Measurements from ENCODE around the gene HEBP2. TPM values are rescaled to one million over a fixed set of nuclear protein-coding genes. Genes with fewer than 3 reads are reported as not detected.
"Not testable (repeated sequence)": the region's sequence is repeated elsewhere in the genome, so short reads cannot be mapped to it uniquely, and the experiment has no call there.

Gene HEBP2
- total RNA-seq, 1 experiment from 2014 or later = 73.1 TPM

- Histone ChIP-seq H3K4me3 (ENCODE audit: low read depth, low read length) (no peak overlapping the region), H3K27me3 (replicated peaks; ENCODE audit: control insufficient read depth, insufficient read depth, low read length) (no peaks in the 10 kb centered on the region), H3K4me1 (no peaks in the 10 kb centered on the region), H3K36me3 (ENCODE audit: control insufficient read depth, insufficient read depth, low read length) (no peaks in the 10 kb centered on the region), H3K9me3 (no peaks in the 10 kb centered on the region)
- H3K36me3 Mint-ChIP-seq (ENCODE audit: insufficient read depth, unreplicated experiment) = peaks cover 63% of the 10 kb centered on the region
- DNase-seq = no peak
- no TSS peak for BruUV-seq (replicated peaks)
- H3K4me3 Mint-ChIP-seq (ENCODE audit: unreplicated experiment) = no peak overlapping the region
- no peaks in the 10 kb centered on the region for H3K27me3 Mint-ChIP-seq (ENCODE audit: insufficient read depth, unreplicated experiment)
- ChIA-PET POLR2A (no interaction called here), CTCF (interaction anchor here (0.6 kb wide), 1 partner anchor 47 kb away, joined by 3 read pairs; no protein-coding TSS in a partner anchor)
- H3K4me1 Mint-ChIP-seq (ENCODE audit: low read depth, unreplicated experiment) = peaks cover 2% of the 10 kb centered on the region
- H3K27ac Mint-ChIP-seq (ENCODE audit: unreplicated experiment) = no peak overlapping the region
- no peaks in the 10 kb centered on the region for H3K9me3 Mint-ChIP-seq (ENCODE audit: unreplicated experiment)
- TF ChIP-seq CTCF (IDR thresholded peaks at IDR 0.05; ENCODE audit: insufficient read depth in 1 of 2, low read depth in 1 of 2, low read length in 1 of 2, severe bottlenecking in 1 of 2, unreplicated experiment in 1 of 2) = no peak
- intact Hi-C loops (cut with micrococcal nuclease; ENCODE audit: unreplicated experiment) = no loop called here
These were observed 20.2 kb downstream of the HEBP2 start for GRCh38 chr6:138424004-138424904.

- H3K36me3 ChIP-seq (ENCODE audit: control insufficient read depth, insufficient read depth, low read length); H3K27me3 ChIP-seq (replicated peaks; ENCODE audit: control insufficient read depth, insufficient read depth, low read length); BruUV-seq (replicated peaks); H3K9me3 ChIP-seq; H3K4me1 Mint-ChIP-seq (ENCODE audit: low read depth, unreplicated experiment); CTCF ChIA-PET; H3K9me3 Mint-ChIP-seq (ENCODE audit: unreplicated experiment); intact Hi-C loops (cut with micrococcal nuclease; ENCODE audit: unreplicated experiment); H3K27ac Mint-ChIP-seq (ENCODE audit: unreplicated experiment); H3K4me1 ChIP-seq; H3K4me3 ChIP-seq (ENCODE audit: low read depth, low read length); H3K4me3 Mint-ChIP-seq (ENCODE audit: unreplicated experiment); DNase-seq; H3K27me3 Mint-ChIP-seq (ENCODE audit: insufficient read depth, unreplicated experiment): not testable (repeated sequence)
- peaks cover 53% of the 10 kb centered on the region for H3K36me3 Mint-ChIP-seq (ENCODE audit: insufficient read depth, unreplicated experiment)
- POLR2A ChIA-PET = interaction anchor here (0.5 kb wide), 1 partner anchor 54 kb away, joined by 3 read pairs; no protein-coding TSS in a partner anchor
These were observed 21.2 kb downstream of the HEBP2 start for GRCh38 chr6:138425256-138425655.

- Mint-ChIP-seq H3K27ac (ENCODE audit: unreplicated experiment) (no peak overlapping the region), H3K9me3 (ENCODE audit: unreplicated experiment) (no peaks in the 10 kb centered on the region), H3K4me1 (ENCODE audit: low read depth, unreplicated experiment) (peaks cover 5% of the 10 kb centered on the region), H3K27me3 (ENCODE audit: insufficient read depth, unreplicated experiment) (no peaks in the 10 kb centered on the region), H3K36me3 (ENCODE audit: insufficient read depth, unreplicated experiment) (peaks cover 48% of the 10 kb centered on the region), H3K4me3 (ENCODE audit: unreplicated experiment) (no peak overlapping the region)
- no peak for DNase-seq
- Histone ChIP-seq H3K4me1 (no peaks in the 10 kb centered on the region), H3K4me3 (ENCODE audit: low read depth, low read length) (no peak overlapping the region), H3K27me3 (replicated peaks; ENCODE audit: control insufficient read depth, insufficient read depth, low read length) (no peaks in the 10 kb centered on the region), H3K9me3 (no peaks in the 10 kb centered on the region), H3K36me3 (ENCODE audit: control insufficient read depth, insufficient read depth, low read length) (no peaks in the 10 kb centered on the region)
- intact Hi-C loops (cut with micrococcal nuclease; ENCODE audit: unreplicated experiment) = no loop called here
- BruUV-seq (replicated peaks) = no TSS peak
- no peak for TF ChIP-seq CTCF (IDR thresholded peaks at IDR 0.05; ENCODE audit: insufficient read depth in 1 of 2, low read depth in 1 of 2, low read length in 1 of 2, severe bottlenecking in 1 of 2, unreplicated experiment in 1 of 2)
- POLR2A ChIA-PET = no interaction called here
- CTCF ChIA-PET = no interaction called here
These were observed 22.6 kb downstream of the HEBP2 start for GRCh38 chr6:138426500-138427123.

Data from Caco-2 (cell line).